NCI-H2196 (cell line): ENCODE results near the gene TMEM43.

Experiments
- DNase-seq: peaks from one replicate; lab custom pipeline; 2025; ENCODE audit not compliant: unreplicated experiment; lab: John Stamatoyannopoulos, UW

TMEM43 gene

GRCh38 chr3:14175383-14176037, 50.7 kb downstream of the TMEM43 start:
- DNase-seq = no peak

GRCh38 chr3:14177580-14178246, 52.9 kb downstream of the TMEM43 start:
- DNase-seq = no peak

GRCh38 chr3:14178247-14179113, 53.6 kb downstream of the TMEM43 start, which contains the start of the genes LSM3 and XPC:
LSM3 (plus strand) TSS chr3:14178817; CDS start chr3:14178861, 44 bp downstream.
XPC (minus strand) TSS chr3:14178601; CDS start chr3:14178568, 33 bp downstream.
- peak; percentile 84 for DNase-seq

GRCh38 chr3:14179114-14179465, 54.2 kb downstream of the TMEM43 start:
- no peak for DNase-seq

- DNase-seq = no peak
Measured at GRCh38 chr3:14179795-14180194, 54.9 kb downstream of the TMEM43 start.

GRCh38 chr3:14181253-14181652, 56.4 kb downstream of the TMEM43 start:
- no peak for DNase-seq

GRCh38 chr3:14183015-14183577, 58.2 kb downstream of the TMEM43 start:
- no peak for DNase-seq

GRCh38 chr3:14186854-14187458, 62.1 kb downstream of the TMEM43 start:
- no peak for DNase-seq

GRCh38 chr3:14188041-14188754, 63.3 kb downstream of the TMEM43 start:
- no peak for DNase-seq
